Loucy (cell line): ENCODE results near the gene HNRNPF.
"Not testable (repeated sequence)": the region's sequence is repeated elsewhere in the genome, so short reads cannot be mapped to it uniquely, and the experiment has no call there.

ENCODE experiments used
- H2AFZ ChIP-seq: fragments of 200-600 bp; sonication (generic); 2 replicates; pipeline ENCODE4 v1.6.0; 2016; ENCODE audit warnings: antibody characterized with exemption, mild to moderate bottlenecking, low read length, moderate library complexity
- H3F3A ChIP-seq: fragments of 200-600 bp; 2 replicates; pipeline ENCODE4 v1.6.0; 2016; ENCODE audit warnings: antibody characterized with exemption, low read depth, mild to moderate bottlenecking
- H3K27me3 ChIP-seq: fragments of 200-600 bp; sonication (generic); 2 replicates; pipeline ENCODE4 v1.6.1; 2014; ENCODE audit warnings: low read length, mild to moderate bottlenecking; ENCODE audit not compliant: insufficient read depth, poor library complexity, severe bottlenecking
- H3K36me3 ChIP-seq: fragments of 200-600 bp; sonication (generic); 2 replicates; pipeline ENCODE4 v1.6.1; 2016; ENCODE audit warnings: low read length; ENCODE audit not compliant: insufficient read depth
- H3K4me1 ChIP-seq: fragments of 200-600 bp; sonication (generic); 2 replicates; pipeline ENCODE4 v1.5.1; 2014; ENCODE audit warnings: low read length, mild to moderate bottlenecking; ENCODE audit not compliant: insufficient read depth, poor library complexity, severe bottlenecking
- H3K4me2 ChIP-seq: fragments of 200-600 bp; sonication (generic); 2 replicates; pipeline ENCODE4 v1.6.0; 2014; ENCODE audit warnings: antibody characterized with exemption, low read length, low read depth, mild to moderate bottlenecking; ENCODE audit not compliant: poor library complexity, severe bottlenecking
- H3K4me3 ChIP-seq: fragments of 200-600 bp; sonication (generic); 2 replicates; pipeline ENCODE4 v1.5.1; 2014; ENCODE audit warnings: low read length, mild to moderate bottlenecking, mixed read lengths; ENCODE audit not compliant: poor library complexity, severe bottlenecking
- H3K79me2 ChIP-seq: fragments of 200-600 bp; sonication (generic); 2 replicates; pipeline ENCODE4 v1.6.1; 2014; ENCODE audit warnings: low read length; ENCODE audit not compliant: insufficient read depth
- H3K9ac ChIP-seq: fragments of 200-600 bp; sonication (generic); 2 replicates; pipeline ENCODE4 v1.6.0; 2014; ENCODE audit warnings: mild to moderate bottlenecking, low read depth, low read length, moderate library complexity; ENCODE audit not compliant: poor library complexity, severe bottlenecking
- H3K9me2 ChIP-seq: fragments of 200-600 bp; sonication (generic); replicated peaks from 2 replicates; pipeline ENCODE4 v1.6.1; 2016; ENCODE audit warnings: low read depth, low read length, mixed read lengths
- H3K9me3 ChIP-seq: fragments of 200-600 bp; sonication (generic); 2 replicates; pipeline ENCODE4 v1.6.1; 2014; ENCODE audit warnings: mild to moderate bottlenecking, antibody characterized with exemption, low read length, low read depth; ENCODE audit not compliant: insufficient read depth
- H4K20me1 ChIP-seq: fragments of 200-600 bp; sonication (generic); 2 replicates; pipeline ENCODE4 v1.6.0; 2014; ENCODE audit warnings: antibody characterized with exemption, low read length, mild to moderate bottlenecking; ENCODE audit not compliant: insufficient read depth, poor library complexity, severe bottlenecking
- EZH2phosphoT487 ChIP-seq: fragments of 200-600 bp; IDR thresholded peaks from 2 replicates; pipeline ENCODE4 v1.6.1; 2018; ENCODE audit warnings: antibody characterized with exemption, mild to moderate bottlenecking, moderate library complexity, borderline replicate concordance
- TF ChIP-seq, protein P1 (sequence below): fragments of 200-600 bp; sonication (generic); conservative IDR thresholded peaks from 2 replicates; pipeline ENCODE4 v1.5.1; 2014; ENCODE audit warnings: mild to moderate bottlenecking, antibody characterized with exemption, low read length

The HNRNPF gene

DNA sequence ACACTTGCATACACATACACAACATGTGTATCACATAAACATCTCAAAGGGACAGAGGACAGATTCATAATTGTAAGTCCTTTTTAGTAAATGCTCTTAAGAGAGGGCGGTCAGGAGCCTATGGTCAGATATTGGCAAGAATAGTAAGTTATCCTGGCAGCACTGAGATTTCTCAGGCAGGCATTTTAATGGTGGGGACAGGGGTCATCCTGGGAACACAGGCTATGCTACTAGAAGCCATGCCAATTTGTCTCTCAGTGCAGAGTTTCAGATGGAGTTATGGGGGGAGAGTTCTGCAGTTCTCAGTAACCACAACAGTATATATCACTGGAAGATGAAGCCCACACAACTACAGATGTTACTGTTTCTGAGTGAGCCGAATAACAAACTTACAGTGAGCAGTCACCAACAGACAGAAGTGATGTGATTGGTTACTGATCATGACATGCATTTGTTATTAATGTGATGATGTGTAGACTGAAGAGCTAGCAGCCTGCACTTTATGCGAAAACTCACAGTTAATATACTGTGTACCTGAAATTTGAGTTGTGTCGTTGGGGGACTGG, 44.4 kb upstream of the HNRNPF start:
- no peak for TF ChIP-seq EZH2phosphoT487
- H4K20me1 ChIP-seq, result no peaks in the 10 kb centered on the region
- peaks cover 18% of the 10 kb centered on the region for H3F3A ChIP-seq
- peak overlapping the region; percentile 60 for H3K4me2 ChIP-seq
- H3K79me2 ChIP-seq, result peaks cover 29% of the 10 kb centered on the region
- H3K9ac ChIP-seq, result peak overlapping the region; percentile 72
- H3K36me3 ChIP-seq, result no peaks in the 10 kb centered on the region
- no peaks in the 10 kb centered on the region for H3K27me3 ChIP-seq
- no peaks in the 10 kb centered on the region for H3K9me2 ChIP-seq
- H3K4me3 ChIP-seq, result peak overlapping the region; percentile 1
- no peak overlapping the region for H2AFZ ChIP-seq
- peaks cover 44% of the 10 kb centered on the region for H3K4me1 ChIP-seq
- no peaks in the 10 kb centered on the region for H3K9me3 ChIP-seq

DNA sequence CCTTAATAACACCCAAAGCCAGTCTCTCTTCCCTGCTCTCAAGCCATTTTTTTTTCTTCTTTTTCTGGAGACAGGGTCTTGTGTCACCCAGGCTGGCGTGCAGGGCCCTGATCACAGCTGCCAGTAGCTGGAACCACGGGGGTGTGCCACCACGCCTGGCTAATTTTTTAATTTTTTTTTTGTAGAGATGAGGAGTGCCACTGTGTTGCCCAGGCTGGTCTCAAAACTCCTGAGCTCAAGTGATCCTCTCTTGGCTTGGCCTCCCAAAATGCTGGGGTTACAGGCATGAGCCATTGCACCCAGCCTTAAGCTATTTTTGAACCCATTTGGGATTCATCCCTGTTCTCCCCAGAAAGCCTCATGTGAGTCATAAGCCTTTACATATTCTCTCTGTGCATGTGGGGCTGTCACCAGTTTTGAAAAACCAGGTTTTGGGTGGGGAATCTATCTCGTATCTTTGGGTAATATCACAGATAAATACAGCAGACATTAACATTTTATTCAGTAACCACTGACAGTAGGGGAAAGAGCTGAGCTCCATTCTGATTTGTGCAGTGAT, 43.4 kb upstream of the HNRNPF start:
- H3K4me1 ChIP-seq, result peaks cover 44% of the 10 kb centered on the region
- H3K4me2 ChIP-seq, result peak overlapping the region; percentile 60
- peak overlapping the region; percentile 78; the same call in 1 of the 2 replicates for H2AFZ ChIP-seq
- no peaks in the 10 kb centered on the region for H3K27me3 ChIP-seq
- H3K9me3 ChIP-seq, result no peaks in the 10 kb centered on the region
- no peaks in the 10 kb centered on the region for H3K9me2 ChIP-seq
- H3K36me3 ChIP-seq, result no peaks in the 10 kb centered on the region
- peaks cover 29% of the 10 kb centered on the region for H3K79me2 ChIP-seq
- no peaks in the 10 kb centered on the region for H4K20me1 ChIP-seq
- peaks cover 18% of the 10 kb centered on the region for H3F3A ChIP-seq
- peak overlapping the region; percentile 52 for H3K4me3 ChIP-seq
- no peak for TF ChIP-seq EZH2phosphoT487
- TF ChIP-seq, protein P1, sequence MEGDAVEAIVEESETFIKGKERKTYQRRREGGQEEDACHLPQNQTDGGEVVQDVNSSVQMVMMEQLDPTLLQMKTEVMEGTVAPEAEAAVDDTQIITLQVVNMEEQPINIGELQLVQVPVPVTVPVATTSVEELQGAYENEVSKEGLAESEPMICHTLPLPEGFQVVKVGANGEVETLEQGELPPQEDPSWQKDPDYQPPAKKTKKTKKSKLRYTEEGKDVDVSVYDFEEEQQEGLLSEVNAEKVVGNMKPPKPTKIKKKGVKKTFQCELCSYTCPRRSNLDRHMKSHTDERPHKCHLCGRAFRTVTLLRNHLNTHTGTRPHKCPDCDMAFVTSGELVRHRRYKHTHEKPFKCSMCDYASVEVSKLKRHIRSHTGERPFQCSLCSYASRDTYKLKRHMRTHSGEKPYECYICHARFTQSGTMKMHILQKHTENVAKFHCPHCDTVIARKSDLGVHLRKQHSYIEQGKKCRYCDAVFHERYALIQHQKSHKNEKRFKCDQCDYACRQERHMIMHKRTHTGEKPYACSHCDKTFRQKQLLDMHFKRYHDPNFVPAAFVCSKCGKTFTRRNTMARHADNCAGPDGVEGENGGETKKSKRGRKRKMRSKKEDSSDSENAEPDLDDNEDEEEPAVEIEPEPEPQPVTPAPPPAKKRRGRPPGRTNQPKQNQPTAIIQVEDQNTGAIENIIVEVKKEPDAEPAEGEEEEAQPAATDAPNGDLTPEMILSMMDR, result no peak
- peak overlapping the region; percentile 72 for H3K9ac ChIP-seq

DNA sequence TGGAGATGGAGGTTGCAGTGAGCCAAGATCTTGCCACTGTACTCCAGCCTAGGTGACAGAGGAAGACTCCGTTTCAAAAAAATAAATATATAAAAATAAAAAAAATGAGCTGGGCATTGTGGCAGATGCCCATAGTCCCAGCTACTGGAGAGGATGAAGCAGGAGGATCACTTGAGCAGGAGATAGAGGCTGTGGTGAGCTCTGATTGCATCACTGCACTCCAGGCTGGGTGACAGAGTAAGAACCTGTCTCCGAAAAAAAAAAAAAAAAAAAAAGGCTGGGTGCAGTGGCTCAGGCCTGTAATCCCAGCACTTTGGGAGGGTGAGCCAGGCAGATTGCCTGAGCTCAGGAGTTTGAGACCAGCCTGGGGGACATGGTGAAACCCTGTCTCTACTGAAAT, 39.8 kb upstream of the HNRNPF start:
- H3K4me1 ChIP-seq, result peaks cover 24% of the 10 kb centered on the region
- TF ChIP-seq EZH2phosphoT487, result no peak
- TF ChIP-seq, protein P1, result no peak
- no peaks in the 10 kb centered on the region for H3K36me3 ChIP-seq
- no peak overlapping the region for H3K4me2 ChIP-seq
- no peaks in the 10 kb centered on the region for H3K9me2 ChIP-seq
- H3K9me3 ChIP-seq, result no peaks in the 10 kb centered on the region
- H2AFZ ChIP-seq, result no peak overlapping the region
- H3K9ac ChIP-seq, result no peak overlapping the region
- H3K79me2 ChIP-seq, result peaks cover 13% of the 10 kb centered on the region; the same call in 1 of the 2 replicates
- peaks cover 15% of the 10 kb centered on the region for H3F3A ChIP-seq
- no peak overlapping the region for H3K4me3 ChIP-seq
- H3K27me3 ChIP-seq, result no peaks in the 10 kb centered on the region
- H4K20me1 ChIP-seq, result no peaks in the 10 kb centered on the region

DNA sequence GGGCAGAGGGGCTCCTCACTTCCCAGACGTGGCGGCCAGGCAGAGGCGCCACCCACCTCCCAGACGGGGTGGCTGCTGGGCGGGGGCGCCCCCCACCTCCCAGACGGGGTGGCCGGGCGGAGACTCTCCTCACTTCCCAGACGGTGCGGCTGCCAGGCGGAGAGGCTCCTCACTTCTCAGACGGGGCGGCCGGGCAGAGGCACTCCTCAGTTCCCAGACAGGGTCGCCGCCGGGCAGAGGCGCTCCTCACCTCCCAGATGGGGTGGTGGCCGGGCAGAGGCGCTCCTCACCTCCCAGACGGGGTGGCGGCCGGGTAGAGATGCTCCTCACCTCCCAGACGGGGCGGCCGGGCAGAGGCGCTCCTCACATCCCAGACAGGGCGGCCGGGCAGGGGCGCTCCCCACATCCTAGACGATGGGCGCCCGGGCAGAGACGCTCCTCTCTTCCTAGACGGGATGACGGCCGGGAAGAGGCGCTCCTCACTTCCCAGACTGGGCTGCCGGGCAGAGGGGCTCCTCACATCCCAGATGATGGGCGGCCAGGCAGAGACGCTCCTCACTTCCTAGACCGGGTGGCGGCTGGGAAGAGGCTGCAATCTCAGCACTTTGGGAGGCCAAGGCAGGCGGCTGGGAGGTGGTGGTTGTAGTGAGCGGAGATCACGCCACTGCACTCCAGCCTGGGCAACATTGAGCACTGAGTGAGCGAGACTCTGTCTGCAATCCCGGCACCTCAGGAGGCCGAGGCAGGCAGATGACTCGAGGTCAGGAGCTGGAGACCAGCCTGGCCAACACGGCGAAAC, 37.4 kb upstream of the HNRNPF start:
- not testable (repeated sequence) for H3K9ac ChIP-seq, H3K9me3 ChIP-seq, H2AFZ ChIP-seq, H3K27me3 ChIP-seq, H3K36me3 ChIP-seq, H3K4me3 ChIP-seq, H3F3A ChIP-seq, H3K4me2 ChIP-seq, H3K79me2 ChIP-seq, H4K20me1 ChIP-seq, H3K9me2 ChIP-seq, H3K4me1 ChIP-seq
